GM12874 (cell line): ENCODE data around the gene NRIP1.

Source experiments
- CTCF ChIP-seq: IDR thresholded peaks from 2 replicates; pipeline ENCODE4 v1.5.1; 2011; ENCODE audit warnings: low read depth, mild to moderate bottlenecking, control low read depth, low read length, moderate library complexity; ENCODE audit not compliant: insufficient read depth

Gene NRIP1

GRCh38 chr21:14955936-14956520, 108.8 kb downstream of the NRIP1 start:
- TF ChIP-seq CTCF = no peak

- TF ChIP-seq CTCF = no peak
Measured at GRCh38 chr21:14952916-14953315, 111.9 kb downstream of the NRIP1 start.

GRCh38 chr21:14949603-14950002, 115.2 kb downstream of the NRIP1 start:
- no peak for TF ChIP-seq CTCF

- no peak for TF ChIP-seq CTCF
Measured at GRCh38 chr21:14947613-14948160, 117.1 kb downstream of the NRIP1 start.

GRCh38 chr21:14945176-14945575, 119.6 kb downstream of the NRIP1 start:
- TF ChIP-seq CTCF = no peak

- no peak for TF ChIP-seq CTCF
Measured at GRCh38 chr21:14943616-14944015, 121.2 kb downstream of the NRIP1 start.

- TF ChIP-seq CTCF = no peak
Measured at GRCh38 chr21:14942801-14943490, 121.9 kb downstream of the NRIP1 start.
